Caco-2 (cell line): ENCODE results near the gene ESPNL. TPM values are rescaled to one million over a fixed set of nuclear protein-coding genes. Genes with fewer than 3 reads are reported as not detected.

Source experiments
- BruUV-seq: library from RNA; stranded (reverse); fragments of 400-500 nt; replicated peaks from 2 replicates; lab custom pipeline; 2021; lab: Mats Ljungman, UMichigan
- CTCF ChIA-PET: fragments of 300-600 bp; sonication (Branson Sonifier 250); formaldehyde crosslinking; loops from one replicate; lab custom pipeline; 2022; ENCODE audit warnings: antibody characterized with exemption; lab: Charles Lee
- POLR2A ChIA-PET: fragments of 300-600 bp; sonication (Branson Sonifier 250); formaldehyde crosslinking; loops from one replicate; lab custom pipeline; 2022; ENCODE audit warnings: antibody characterized with exemption; lab: Charles Lee
- DNase-seq, 2 experiments: peaks; one replicate each; pipeline versions ENCODE4 v3.0.0 to v3.0.0-alpha.2; 2020 to 2022
- H3K27me3 ChIP-seq: replicated peaks from 2 replicates; pipeline ENCODE4 v1.6.0; 2011; ENCODE audit warnings: low read length; ENCODE audit not compliant: control insufficient read depth, insufficient read depth
- H3K36me3 ChIP-seq: 2 replicates; pipeline ENCODE4 v1.5.1; 2011; ENCODE audit warnings: low read length; ENCODE audit not compliant: control insufficient read depth, insufficient read depth
- H3K4me1 ChIP-seq: fragments of 250-450 bp; sonication (Bioruptor Pico); 2 replicates; pipeline ENCODE4 v1.5.1; 2020; ENCODE audit warnings: mild to moderate bottlenecking
- H3K4me3 ChIP-seq: 2 replicates; pipeline ENCODE4 v1.5.1; 2011; ENCODE audit warnings: low read depth, mild to moderate bottlenecking, control low read depth, low read length
- H3K9me3 ChIP-seq: fragments of 250-450 bp; sonication (Bioruptor Pico); 2 replicates; pipeline ENCODE4 v1.5.1; 2020; ENCODE audit warnings: mild to moderate bottlenecking, moderate library complexity
- H3K27ac Mint-ChIP-seq: one replicate; pipeline ENCODE4 v1.8.0; 2022; ENCODE audit warnings: mixed read lengths; ENCODE audit not compliant: unreplicated experiment
- H3K27me3 Mint-ChIP-seq: one replicate; pipeline ENCODE4 v1.8.0; 2022; ENCODE audit warnings: mixed read lengths; ENCODE audit not compliant: insufficient read depth, unreplicated experiment
- H3K36me3 Mint-ChIP-seq: one replicate; pipeline ENCODE4 v1.8.0; 2022; ENCODE audit warnings: mild to moderate bottlenecking, mixed read lengths; ENCODE audit not compliant: insufficient read depth, unreplicated experiment
- H3K4me1 Mint-ChIP-seq: one replicate; pipeline ENCODE4 v1.8.0; 2022; ENCODE audit warnings: low read depth, mixed read lengths; ENCODE audit not compliant: unreplicated experiment
- H3K4me3 Mint-ChIP-seq: one replicate; pipeline ENCODE4 v1.8.0; 2022; ENCODE audit warnings: mild to moderate bottlenecking, moderate library complexity, mixed read lengths; ENCODE audit not compliant: unreplicated experiment
- H3K9me3 Mint-ChIP-seq: one replicate; pipeline ENCODE4 v1.8.0; 2022; ENCODE audit warnings: mixed read lengths; ENCODE audit not compliant: unreplicated experiment
- CTCF ChIP-seq, 2 experiments: fragments of 200-600 bp in 1 of 2; IDR thresholded peaks; 1 replicate in 1 of 2; 2 replicates in 1 of 2; pipeline versions ENCODE4 v1.5.1 to v1.8.0; 2011 to 2022; ENCODE audit warnings: antibody characterized with exemption in 1 of 2, control low read depth in 1 of 2, inconsistent platforms in 1 of 2, low read depth in 1 of 2, low read length in 1 of 2, mild to moderate bottlenecking in 1 of 2, moderate library complexity in 1 of 2; ENCODE audit not compliant: insufficient read depth in 1 of 2, severe bottlenecking in 1 of 2, unreplicated experiment in 1 of 2
- intact Hi-C: fragments of 100-400 bp; cut with micrococcal nuclease; formaldehyde crosslinking; loops from one replicate; pipeline ENCODE4 v1.10.0; 2022; ENCODE audit not compliant: unreplicated experiment
- total RNA-seq: library from RNA; stranded (reverse); gene quantifications from 2 replicates; pipeline ENCODE4 v1.2.3, GENCODE V29; 2022

ESPNL gene
- total RNA-seq, 1 experiment from 2014 or later: not detected

GRCh38 chr2:238152771-238153688 is 52.9 kb downstream of the ESPNL start:
- H3K27me3 Mint-ChIP-seq: no peaks in the 10 kb centered on the region
- intact Hi-C loops: loop anchor here (10.0 kb wide), 1 partner anchor 298 kb away; the partner anchor contains the start of gene RAMP1
- Histone ChIP-seq H3K36me3 (no peaks in the 10 kb centered on the region), H3K9me3 (no peaks in the 10 kb centered on the region), H3K4me1 (no peaks in the 10 kb centered on the region), H3K27me3 (no peaks in the 10 kb centered on the region), H3K4me3 (no peak overlapping the region)
- H3K9me3 Mint-ChIP-seq: no peaks in the 10 kb centered on the region
- peaks cover 4% of the 10 kb centered on the region for H3K36me3 Mint-ChIP-seq
- no peak overlapping the region for H3K4me3 Mint-ChIP-seq
- no peak for DNase-seq
- no peak overlapping the region for H3K27ac Mint-ChIP-seq
- no peaks in the 10 kb centered on the region for H3K4me1 Mint-ChIP-seq
- peak in 1 of 2 experiments; percentile 20 for TF ChIP-seq CTCF (IDR thresholded peaks at IDR 0.05; ENCODE audit: insufficient read depth in 1 of 2, low read depth in 1 of 2, low read length in 1 of 2, severe bottlenecking in 1 of 2, unreplicated experiment in 1 of 2)
- BruUV-seq: no TSS peak
- POLR2A ChIA-PET: no interaction called here
- CTCF ChIA-PET: no interaction called here

DNA sequence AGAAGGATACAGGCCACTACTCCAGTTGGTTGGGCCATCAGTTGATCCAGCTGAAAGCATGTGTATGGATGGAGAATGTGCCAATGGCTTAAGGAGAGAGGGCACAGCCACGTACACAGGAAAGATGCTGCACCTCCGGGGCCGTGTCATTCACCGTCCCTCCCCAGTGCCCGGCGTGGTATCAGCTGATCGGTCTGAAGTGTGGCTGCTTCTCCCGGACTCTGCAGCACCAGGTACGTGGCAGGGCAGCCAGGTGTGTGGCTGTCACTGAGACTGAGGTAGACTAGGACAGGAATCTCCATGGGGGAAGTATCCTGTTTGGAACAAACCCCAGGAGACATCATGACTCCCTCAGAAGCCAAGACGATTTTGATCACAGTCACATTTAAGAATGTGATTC is 54.4 kb downstream of the ESPNL start:
- Histone ChIP-seq H3K4me1 (no peaks in the 10 kb centered on the region), H3K4me3 (no peak overlapping the region), H3K27me3 (no peaks in the 10 kb centered on the region), H3K36me3 (no peaks in the 10 kb centered on the region), H3K9me3 (no peaks in the 10 kb centered on the region)
- H3K27me3 Mint-ChIP-seq: no peaks in the 10 kb centered on the region
- POLR2A ChIA-PET: no interaction called here
- no TSS peak for BruUV-seq
- no peak overlapping the region for H3K27ac Mint-ChIP-seq
- CTCF ChIA-PET: no interaction called here
- intact Hi-C loops: loop anchor here (10.0 kb wide), 1 partner anchor 300 kb away; the partner anchor contains the start of gene RAMP1
- TF ChIP-seq CTCF (IDR thresholded peaks at IDR 0.05; ENCODE audit: insufficient read depth in 1 of 2, low read depth in 1 of 2, low read length in 1 of 2, severe bottlenecking in 1 of 2, unreplicated experiment in 1 of 2): no peak
- H3K4me1 Mint-ChIP-seq: no peaks in the 10 kb centered on the region
- no peak for DNase-seq
- peaks cover 4% of the 10 kb centered on the region for H3K36me3 Mint-ChIP-seq
- no peaks in the 10 kb centered on the region for H3K9me3 Mint-ChIP-seq
- H3K4me3 Mint-ChIP-seq: no peak overlapping the region

DNA sequence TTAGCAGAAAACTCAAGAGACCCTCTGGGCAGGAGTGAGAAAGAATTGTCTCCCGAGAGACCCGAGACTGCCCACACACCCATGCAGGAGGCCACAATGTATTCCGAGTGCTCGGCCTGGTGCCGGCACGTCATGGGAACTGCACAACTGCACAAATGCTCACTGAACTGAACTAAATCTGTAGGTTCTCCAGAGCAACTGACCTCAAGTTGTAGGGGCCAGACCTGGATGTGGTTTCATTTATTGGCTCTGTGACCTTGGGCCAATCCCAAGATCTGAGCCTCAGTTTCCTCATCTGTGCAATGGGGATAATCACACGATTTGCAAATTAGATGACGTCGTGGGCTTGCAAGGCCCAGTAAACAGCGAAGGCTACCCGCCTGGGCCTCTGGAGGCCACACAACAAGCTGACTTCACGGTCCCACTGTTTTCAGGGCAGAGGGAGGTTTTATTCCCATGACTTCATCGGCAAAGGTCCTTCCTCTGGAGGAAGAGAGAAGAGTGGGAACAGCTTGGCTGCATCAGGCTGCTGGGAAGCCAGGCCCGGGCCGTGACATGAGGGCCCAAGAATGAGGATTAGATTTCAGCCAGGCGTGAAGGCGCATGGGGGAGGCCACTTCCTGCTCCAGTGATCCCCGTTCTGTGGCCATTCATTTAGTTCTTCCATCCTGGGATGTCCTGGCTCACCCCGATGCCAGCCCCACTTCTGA is 55.1 kb downstream of the ESPNL start:
- no peak overlapping the region for H3K4me3 ChIP-seq
- H3K36me3 ChIP-seq: no peaks in the 10 kb centered on the region
- no peak overlapping the region for H3K27ac Mint-ChIP-seq
- intact Hi-C loops: loop anchor here (10.0 kb wide), 1 partner anchor 300 kb away; the partner anchor contains the start of gene RAMP1
- no peaks in the 10 kb centered on the region for H3K4me1 ChIP-seq
- no peaks in the 10 kb centered on the region for H3K27me3 Mint-ChIP-seq
- H3K9me3 Mint-ChIP-seq: no peaks in the 10 kb centered on the region
- no peaks in the 10 kb centered on the region for H3K4me1 Mint-ChIP-seq
- ChIA-PET POLR2A (no interaction called here), CTCF (no interaction called here)
- H3K27me3 ChIP-seq: no peaks in the 10 kb centered on the region
- peaks cover 4% of the 10 kb centered on the region for H3K36me3 Mint-ChIP-seq
- no peaks in the 10 kb centered on the region for H3K9me3 ChIP-seq
- TF ChIP-seq CTCF (IDR thresholded peaks at IDR 0.05; ENCODE audit: insufficient read depth in 1 of 2, low read depth in 1 of 2, low read length in 1 of 2, severe bottlenecking in 1 of 2, unreplicated experiment in 1 of 2): no peak
- DNase-seq: no peak
- no peak overlapping the region for H3K4me3 Mint-ChIP-seq
- no TSS peak for BruUV-seq
